ENCODE results near the gene MISP3. TPM values are rescaled to one million over a fixed set of nuclear protein-coding genes. Genes with fewer than 3 reads are reported as not detected.

MISP3 gene
- total and polyA plus RNA-seq, 9 of the 15 experiments (the other 6 are each of a cell fraction or from before 2014, with no cell fraction given) = 0.25 to 5.6 (median 1.6) TPM

GRCh38 chr19:14110650-14111049 is 38.1 kb downstream of the MISP3 start:
- TF ChIP-seq ADNP (tag; IDR thresholded peaks at IDR 0.05) (no peak), ZBTB49 (CRISPR knock-in tag; IDR thresholded peaks at IDR 0.05; ENCODE audit: borderline replicate concordance) (no peak), NR2C1 (IDR thresholded peaks at IDR 0.05) (no peak), NR2C1 (tag; IDR thresholded peaks at IDR 0.05) (no peak), ARNT (IDR thresholded peaks at IDR 0.05) (no peak), HDAC3 (IDR thresholded peaks at IDR 0.05; ENCODE audit: borderline replicate concordance, partially characterized antibody) (no peak)
- TF ChIP-seq, protein P1, sequence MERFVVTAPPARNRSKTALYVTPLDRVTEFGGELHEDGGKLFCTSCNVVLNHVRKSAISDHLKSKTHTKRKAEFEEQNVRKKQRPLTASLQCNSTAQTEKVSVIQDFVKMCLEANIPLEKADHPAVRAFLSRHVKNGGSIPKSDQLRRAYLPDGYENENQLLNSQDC (CRISPR knock-in tag; IDR thresholded peaks at IDR 0.05) = no peak
- no peaks in the 10 kb centered on the region for H3K9me3 ChIP-seq (replicated peaks; ENCODE audit: control insufficient read depth, insufficient read depth, low read depth, low read length)
- intact Hi-C loops (cut with micrococcal nuclease) = no loop called here
- H2AFZ ChIP-seq (ENCODE audit: low read depth, low read length) = no peak overlapping the region
- no TSS peak for BruUV-seq (replicated peaks)
- no peak overlapping the region for H3K27ac ChIP-seq (ENCODE audit: extremely low read depth, low read depth, low read length)
- no peaks in the 10 kb centered on the region for H3K27me3 ChIP-seq (ENCODE audit: control insufficient read depth in 2 of 2, insufficient read depth in 2 of 2, low read length in 2 of 2)
- no peaks in the 10 kb centered on the region for H4K20me1 ChIP-seq (replicated peaks; ENCODE audit: control insufficient read depth, insufficient read depth, low read length)
- no peak for ATAC-seq
- H3K9ac ChIP-seq (ENCODE audit: insufficient read depth in 1 of 2, low read depth in 2 of 2, low read length in 2 of 2) = peak overlapping the region in 1 of 2 experiments; percentile 6; a peak in 1 of 4 replicates
- peaks cover 8% of the 10 kb centered on the region for H3K79me2 ChIP-seq (ENCODE audit: control insufficient read depth, insufficient read depth, low read length)
- peaks cover 22 to 37% of the 10 kb centered on the region in 2 experiments; a peak in 4 of 5 replicates for H3K4me1 ChIP-seq (replicated peaks in 1 of 2; ENCODE audit: control insufficient read depth in 2 of 2, insufficient read depth in 2 of 2, low read length in 2 of 2)
- H3K4me3 ChIP-seq = no peak overlapping the region
- CTCF ChIA-PET (ENCODE audit: low intra/inter-chr PET ratio) = no interaction called here
- peaks cover 4% of the 10 kb centered on the region for H3K9me1 ChIP-seq (ENCODE audit: control insufficient read depth, insufficient read depth, low read length)
- peaks cover 2% of the 10 kb centered on the region; the same call in 1 of the 3 replicates for H3K36me3 ChIP-seq (ENCODE audit: control insufficient read depth, insufficient read depth, low read length)
- H3K4me2 ChIP-seq (ENCODE audit: insufficient read depth, low read length) = no peak overlapping the region
- in situ Hi-C loops (cut with MboI) = no loop called here
- POLR2A ChIA-PET = interaction anchor here (0.7 kb wide), 1 partner anchor 240 kb away, joined by 3 read pairs; no protein-coding TSS in a partner anchor
- DNase-seq (ENCODE audit: extremely low read depth in 1 of 4, low spot score in 3 of 4) = no peak
- FAIRE-seq = no peak
- 44% methylated on average over 2 of the region's 2 CpGs for WGBS (ENCODE audit: insufficient coverage, low coverage, missing lambda C conversion rate)
